WTC11 (cell line): ENCODE results near the gene AGPAT4.

Experiments used
- AR ChIP-seq: fragments of 250-450 bp; sonication (Bioruptor Pico); IDR thresholded peaks from 2 replicates; pipeline ENCODE4 v1.9.0; 2021; ENCODE audit warnings: mild to moderate bottlenecking
- ATF1 ChIP-seq: sonication (generic); formaldehyde crosslinking; IDR thresholded peaks from 2 replicates; pipeline ENCODE4 v1.8.1; 2023; ENCODE audit warnings: mild to moderate bottlenecking, moderate library complexity, missing genetic modification reagents
- CTCF ChIP-seq: fragments of 200-600 bp; IDR thresholded peaks from 2 replicates; pipeline ENCODE4 v1.8.0; 2022; ENCODE audit warnings: antibody characterized with exemption
- MAX ChIP-seq: sonication (generic); formaldehyde crosslinking; IDR thresholded peaks from 2 replicates; pipeline ENCODE4 v1.8.0; 2022; ENCODE audit warnings: mild to moderate bottlenecking, missing genetic modification reagents
- NFYB ChIP-seq: sonication (generic); formaldehyde crosslinking; conservative IDR thresholded peaks from 2 replicates; pipeline ENCODE4 v1.8.0; 2022; ENCODE audit warnings: low read depth, missing genetic modification reagents
- USF1 ChIP-seq: sonication (generic); formaldehyde crosslinking; IDR thresholded peaks from 2 replicates; pipeline ENCODE4 v1.8.0; 2022; ENCODE audit warnings: mild to moderate bottlenecking, missing genetic modification reagents
- ZNF121 ChIP-seq: sonication (generic); formaldehyde crosslinking; IDR thresholded peaks from 2 replicates; pipeline ENCODE4 v1.8.0; 2023; ENCODE audit warnings: missing genetic modification reagents
- ZNF219 ChIP-seq: sonication (generic); formaldehyde crosslinking; IDR thresholded peaks from 2 replicates; pipeline ENCODE4 v1.8.0; 2023; ENCODE audit warnings: missing genetic modification reagents, mild to moderate bottlenecking, borderline replicate concordance
- ZNF416 ChIP-seq: fragments of 250-450 bp; sonication (Bioruptor Pico); IDR thresholded peaks from 2 replicates; pipeline ENCODE4 v1.9.0; 2021; ENCODE audit warnings: mild to moderate bottlenecking, inconsistent platforms
- ZSCAN18 ChIP-seq: fragments of 250-450 bp; sonication (Bioruptor Pico); IDR thresholded peaks from 2 replicates; pipeline ENCODE4 v2.1.2; 2022; ENCODE audit warnings: mild to moderate bottlenecking, moderate library complexity

- TF ChIP-seq CTCF: no peak
- no peak for TF ChIP-seq ZNF219 (CRISPR knock-in tag)
- TF ChIP-seq AR (CRISPR knock-in tag): no peak
- no peak for TF ChIP-seq ZNF416 (CRISPR knock-in tag)
- TF ChIP-seq ATF1 (CRISPR knock-in tag): no peak
- TF ChIP-seq ZNF121 (CRISPR knock-in tag): no peak
- TF ChIP-seq ZSCAN18 (CRISPR knock-in tag): no peak
- TF ChIP-seq MAX (CRISPR knock-in tag): no peak
- TF ChIP-seq NFYB (CRISPR knock-in tag): no peak
- no peak for TF ChIP-seq USF1 (CRISPR knock-in tag)
Measured at GRCh38 chr6:161135695-161136591, 137.9 kb downstream of the AGPAT4 start.
